ENCODE results near the gene EYA2.
"Not testable (repeated sequence)": the region's sequence is repeated elsewhere in the genome, so short reads cannot be mapped to it uniquely, and the experiment has no call there.

EYA2 gene

DNA sequence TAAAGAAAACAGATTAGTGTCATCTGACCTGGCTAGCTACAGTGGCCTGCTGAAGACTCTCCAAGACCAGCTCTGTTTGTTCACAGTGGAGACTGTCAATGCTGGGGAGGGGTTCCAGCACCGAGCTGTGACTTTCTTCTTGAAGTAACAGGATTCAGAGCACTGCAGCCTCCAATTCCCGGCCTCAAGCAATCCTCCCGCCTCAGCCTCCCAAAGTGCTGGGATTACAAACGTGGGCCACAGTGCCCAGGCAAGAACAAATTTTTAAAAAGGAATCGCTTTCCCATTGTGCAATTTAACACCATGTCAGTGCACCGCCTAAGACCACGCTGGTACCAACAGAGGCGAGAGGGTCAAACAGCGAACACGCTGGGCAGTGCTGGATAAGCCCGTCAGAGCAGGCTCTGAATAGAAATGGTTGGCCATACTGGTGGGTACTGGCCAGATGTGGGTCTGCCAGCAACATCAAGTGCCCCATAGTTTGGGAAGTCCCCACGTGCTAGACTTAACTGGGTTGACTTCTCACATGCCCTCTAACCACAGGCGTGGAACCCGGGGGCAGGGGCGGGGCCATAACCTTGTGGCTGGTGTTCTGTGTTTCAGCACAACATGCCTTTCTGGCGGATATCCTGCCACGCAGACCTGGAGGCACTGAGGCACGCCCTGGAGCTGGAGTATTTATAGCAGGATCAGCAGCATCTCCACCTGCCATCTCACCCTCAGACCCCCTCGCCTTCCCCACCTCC is 293.0 kb downstream of the EYA2 start:
- in situ Hi-C loops (cut with HindIII; ENCODE audit: low sequenced_read_pairs) = no loop called here

DNA sequence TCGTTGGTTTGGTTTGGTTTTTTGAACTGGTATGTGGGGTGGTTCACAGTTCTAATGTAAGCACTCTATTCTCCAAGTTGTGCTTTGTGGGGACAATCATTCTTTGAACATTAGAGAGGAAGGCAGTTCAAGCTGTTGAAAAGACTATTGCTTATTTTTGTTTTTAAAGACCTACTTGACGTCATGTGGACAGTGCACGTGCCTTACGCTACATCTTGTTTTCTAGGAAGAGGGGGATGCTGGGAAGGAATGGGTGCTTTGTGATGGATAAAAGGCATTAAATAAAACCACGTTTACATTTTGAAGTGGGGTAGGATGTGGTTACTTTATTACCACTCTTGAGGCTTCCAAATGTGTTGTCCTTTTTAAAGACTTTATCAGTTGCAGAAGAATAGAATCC is 293.9 kb downstream of the EYA2 start:
- in situ Hi-C loops (cut with HindIII; ENCODE audit: low sequenced_read_pairs) = no loop called here

DNA sequence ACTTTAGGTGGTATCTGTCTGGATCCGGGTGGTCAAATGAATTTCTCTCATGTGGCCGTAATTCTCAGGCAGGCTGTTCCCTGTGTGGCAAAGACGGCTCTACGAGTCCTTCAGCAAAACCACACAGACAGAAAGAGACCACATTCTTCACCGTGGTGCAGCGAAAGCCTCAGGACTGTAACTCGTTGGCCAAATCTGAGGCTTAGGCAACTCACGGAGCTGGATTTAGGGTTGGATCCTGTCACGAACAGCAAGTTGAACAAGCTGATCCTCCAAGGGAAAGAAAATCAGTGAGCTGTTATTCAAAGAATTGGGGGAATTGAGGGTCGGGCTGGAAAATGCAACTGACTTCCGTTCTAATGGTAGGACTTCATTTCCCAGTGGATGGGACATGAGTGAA is 294.4 kb downstream of the EYA2 start:
- in situ Hi-C loops (cut with HindIII; ENCODE audit: low sequenced_read_pairs) = no loop called here

DNA sequence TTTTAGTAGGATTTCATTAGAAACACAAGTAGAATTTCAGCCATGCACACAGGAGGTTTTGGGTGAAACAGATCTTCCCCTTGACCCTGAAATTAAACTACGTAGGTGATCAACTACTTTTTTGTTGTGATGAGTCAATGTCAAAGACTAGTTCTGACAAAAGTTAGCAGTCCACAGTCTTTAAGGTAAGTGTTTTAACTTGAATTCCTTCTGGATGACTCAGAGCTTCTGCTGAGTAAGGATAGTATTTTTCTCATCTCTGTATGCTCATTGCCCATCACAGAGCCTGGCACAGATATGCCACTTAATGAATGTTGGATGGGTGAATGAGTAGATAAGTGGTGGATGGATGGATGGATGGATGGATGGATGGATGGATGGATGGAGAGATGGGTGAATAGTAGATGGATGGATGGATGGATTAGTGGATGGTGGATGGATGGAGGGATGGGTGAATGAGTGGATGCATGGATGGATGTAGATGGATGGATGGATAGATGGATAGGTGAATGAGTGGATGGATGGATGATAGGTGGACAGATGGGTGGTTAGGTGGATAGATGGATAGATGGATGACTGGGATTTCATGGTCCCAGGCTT is 296.5 kb downstream of the EYA2 start:
- in situ Hi-C loops (cut with HindIII; ENCODE audit: low sequenced_read_pairs) = no loop called here

DNA sequence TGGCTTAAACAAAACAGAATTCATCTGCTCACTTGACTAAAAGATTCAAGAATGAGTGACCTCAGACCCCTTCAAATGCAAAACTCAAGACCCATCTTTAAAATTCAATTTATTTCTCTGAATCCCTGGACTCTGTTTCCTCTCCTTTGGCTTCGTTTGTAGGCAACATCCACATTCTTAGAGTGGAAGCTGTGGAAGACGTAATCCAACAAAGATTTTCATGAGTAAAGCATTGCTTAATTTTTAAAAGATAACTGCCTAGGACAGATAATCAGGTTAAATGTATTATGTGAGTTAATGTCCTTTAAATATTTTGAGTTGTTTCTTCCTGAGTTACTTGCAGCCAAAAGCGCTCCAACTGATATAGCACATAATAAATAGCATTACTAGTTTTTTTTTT is 297.3 kb downstream of the EYA2 start:
- in situ Hi-C loops (cut with HindIII; ENCODE audit: low sequenced_read_pairs) = no loop called here

DNA sequence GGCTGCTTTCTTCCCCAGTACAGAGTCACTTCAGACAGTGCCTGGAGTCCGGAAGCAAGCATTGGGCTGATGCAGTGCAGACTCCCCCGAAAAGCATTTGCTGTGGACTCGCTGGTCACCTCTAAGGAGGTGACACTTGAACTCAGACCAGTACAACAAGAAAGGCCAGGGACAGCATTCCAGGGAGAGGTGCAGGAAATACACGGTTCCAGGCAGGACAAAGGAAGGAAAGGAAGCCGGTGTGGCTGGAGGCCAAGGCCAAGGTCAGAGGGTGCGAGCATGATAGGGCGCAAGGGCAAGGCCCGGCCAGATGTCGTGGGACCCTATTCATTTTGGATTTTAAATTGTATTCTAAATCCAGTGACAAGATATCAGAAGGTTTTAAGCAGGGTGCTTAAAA is 300.9 kb downstream of the EYA2 start:
- in situ Hi-C loops (cut with HindIII; ENCODE audit: low sequenced_read_pairs) = no loop called here

DNA sequence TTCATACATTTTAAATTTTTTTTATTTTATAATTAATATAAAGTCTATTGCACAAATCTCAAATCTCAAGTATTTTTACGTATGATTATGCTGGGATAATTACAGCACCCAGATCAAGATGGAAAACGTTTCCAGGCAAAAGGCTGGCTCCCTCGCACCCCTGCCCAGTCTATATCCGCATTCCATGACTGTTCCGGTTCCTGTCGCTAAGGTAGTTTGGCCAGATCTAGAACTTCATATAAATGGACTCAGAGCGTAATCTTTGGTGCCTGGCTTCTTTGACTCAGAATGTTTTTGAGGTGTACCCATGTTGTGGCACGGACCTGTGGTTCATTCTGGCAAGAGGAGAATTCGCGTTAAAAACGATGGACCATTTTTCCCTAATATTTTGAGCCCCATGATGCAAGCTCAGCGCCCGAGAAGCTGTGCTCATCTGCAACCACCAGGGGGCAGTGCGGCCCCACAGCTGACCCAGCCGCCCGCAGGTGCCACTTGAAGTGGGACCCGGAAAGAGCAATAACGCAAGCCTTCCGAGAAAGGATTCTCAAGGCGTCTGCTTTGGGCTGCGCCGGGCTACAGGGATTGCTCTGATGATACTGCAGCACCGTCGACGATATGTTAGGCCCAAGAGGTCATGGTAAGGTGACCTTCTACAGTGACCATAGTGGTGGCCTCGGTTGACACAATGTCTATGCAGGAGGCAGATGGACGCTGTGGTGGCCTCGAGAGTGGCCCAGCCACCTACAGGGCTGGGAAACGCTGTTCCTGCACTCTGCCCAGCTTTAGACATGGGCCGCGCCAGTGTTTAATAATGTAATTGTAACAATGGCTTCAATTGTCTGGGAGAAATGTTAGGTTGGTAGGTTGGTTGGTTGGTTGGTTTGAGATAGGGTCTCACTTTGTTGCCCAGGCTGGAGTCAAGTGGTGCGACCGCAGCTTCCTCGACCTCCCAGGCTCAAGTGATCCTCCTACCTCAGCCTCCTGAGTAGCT is 301.7 kb downstream of the EYA2 start:
- in situ Hi-C loops (cut with HindIII; ENCODE audit: low sequenced_read_pairs) = no loop called here

DNA sequence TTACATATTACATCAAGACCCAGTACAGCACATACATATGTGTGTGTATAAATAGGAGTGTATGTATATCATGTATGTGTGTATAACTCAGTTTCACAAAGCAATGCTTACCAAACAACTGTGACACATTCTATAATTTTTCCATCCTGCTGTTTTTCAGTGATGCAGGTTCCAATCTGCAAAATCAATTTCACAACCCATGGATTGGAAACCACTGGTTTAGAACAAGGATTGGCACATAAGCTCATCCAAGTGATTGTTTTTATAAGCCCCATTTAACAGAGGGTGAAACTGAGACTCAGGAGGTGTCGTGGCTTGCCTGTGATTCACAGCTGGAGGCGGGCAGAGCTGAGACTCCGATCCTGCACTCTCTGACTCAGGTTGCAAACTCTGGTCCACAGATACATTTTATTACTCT is 303.6 kb downstream of the EYA2 start:
- in situ Hi-C loops (cut with HindIII; ENCODE audit: low sequenced_read_pairs) = no loop called here

DNA sequence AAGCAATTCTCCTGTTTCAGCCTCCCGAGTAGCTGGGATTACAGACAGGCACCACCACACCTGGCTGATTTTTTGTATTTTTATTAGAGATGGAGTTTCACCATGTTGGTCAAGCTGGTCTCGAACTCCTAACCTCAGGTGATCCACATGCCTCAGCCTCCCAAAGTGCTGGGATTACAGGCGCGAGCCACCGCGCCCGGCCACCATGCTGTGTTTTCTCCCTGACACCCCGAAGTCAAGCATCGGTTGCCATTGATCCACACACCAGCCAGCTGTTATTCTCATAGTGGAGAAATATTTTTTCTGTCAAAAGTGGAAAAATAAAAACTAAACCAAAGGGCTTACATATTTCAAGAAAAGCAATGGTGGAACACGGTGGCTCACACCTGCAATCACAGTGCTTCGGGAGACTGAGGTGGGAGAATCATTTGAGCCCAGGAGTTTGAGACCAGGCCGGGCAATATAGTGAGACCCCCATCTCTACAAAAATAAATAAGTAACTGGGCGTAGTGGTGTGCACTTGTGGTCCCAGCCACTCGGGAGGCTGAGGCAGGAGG is 304.4 kb downstream of the EYA2 start:
- in situ Hi-C loops (cut with HindIII; ENCODE audit: low sequenced_read_pairs) = no loop called here

DNA sequence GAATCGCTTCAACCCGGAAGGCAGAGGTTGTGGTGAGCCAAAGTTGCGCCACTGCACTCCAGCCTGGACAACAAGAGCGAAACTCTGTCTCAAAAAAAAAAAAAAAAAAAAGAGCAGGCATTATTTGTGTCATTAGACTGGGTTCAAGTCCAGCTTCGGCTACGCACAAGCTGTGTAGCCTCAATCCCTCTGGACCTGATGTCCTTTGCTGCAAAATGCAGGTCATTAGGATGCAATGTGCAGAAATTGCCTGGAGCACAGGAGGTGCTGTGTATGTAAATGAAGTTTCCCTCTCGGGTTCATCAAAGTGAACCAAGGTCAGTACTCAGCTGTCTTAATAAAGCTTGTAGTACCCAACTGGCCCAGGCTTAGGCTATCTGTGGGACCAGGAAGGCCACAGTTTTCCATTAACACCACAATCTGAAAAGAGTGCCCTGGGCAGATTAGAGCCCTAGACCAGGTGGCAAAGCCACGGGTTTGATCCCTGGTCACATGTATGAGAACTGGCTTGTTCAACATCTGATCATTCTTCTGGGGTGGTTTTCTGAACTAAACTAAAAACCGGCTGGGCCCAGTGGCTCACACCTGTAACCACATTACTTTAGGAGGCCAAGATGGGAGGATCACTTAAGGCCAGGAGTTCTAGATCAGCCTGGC is 306.6 kb downstream of the EYA2 start:
- in situ Hi-C loops (cut with HindIII; ENCODE audit: low sequenced_read_pairs) = no loop called here

DNA sequence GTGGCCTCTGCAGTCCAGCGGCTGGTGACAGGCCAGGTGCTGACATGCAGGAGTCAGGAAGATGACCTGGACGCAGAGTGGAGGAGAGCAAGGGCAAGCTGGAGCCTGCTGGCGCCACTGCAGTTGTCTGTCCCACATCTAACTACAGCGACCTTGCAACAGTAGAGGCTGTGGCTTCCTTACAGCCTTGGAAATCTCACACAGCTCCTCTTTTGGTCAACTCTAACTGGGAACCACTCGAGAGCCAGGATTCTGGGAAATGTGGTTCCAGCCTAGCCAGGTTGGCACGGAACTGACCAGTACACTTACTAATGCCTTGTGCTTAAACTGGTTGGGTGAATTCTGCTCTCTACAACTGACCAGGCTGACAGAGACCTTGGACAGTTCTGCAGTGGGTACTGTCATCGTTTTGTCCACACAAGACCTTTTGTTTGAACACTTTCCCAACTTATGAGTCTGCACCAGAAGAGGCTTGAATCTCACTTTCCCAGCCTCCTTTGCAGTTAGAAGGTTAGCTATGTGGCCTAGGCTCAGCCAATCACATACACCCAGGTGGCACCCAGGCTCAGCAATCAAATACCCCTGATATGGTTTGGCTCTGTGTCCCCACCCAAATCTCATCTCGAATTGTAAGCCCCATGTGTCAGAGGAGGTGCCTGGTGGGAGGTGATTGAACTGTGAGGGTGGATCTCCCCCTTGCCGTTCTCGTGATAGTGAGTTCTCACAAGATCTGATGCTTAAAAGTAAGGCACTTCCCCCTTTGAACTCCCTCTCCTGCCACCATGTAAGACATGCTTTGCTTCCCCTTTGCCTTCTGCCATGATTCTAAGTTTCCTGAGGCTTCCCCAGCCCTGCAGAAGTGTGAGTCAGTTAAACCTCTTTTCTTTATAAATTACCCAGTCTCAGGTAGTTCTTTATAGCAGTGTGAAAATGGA is 308.4 kb downstream of the EYA2 start:
- in situ Hi-C loops (cut with HindIII; ENCODE audit: low sequenced_read_pairs) = no loop called here

DNA sequence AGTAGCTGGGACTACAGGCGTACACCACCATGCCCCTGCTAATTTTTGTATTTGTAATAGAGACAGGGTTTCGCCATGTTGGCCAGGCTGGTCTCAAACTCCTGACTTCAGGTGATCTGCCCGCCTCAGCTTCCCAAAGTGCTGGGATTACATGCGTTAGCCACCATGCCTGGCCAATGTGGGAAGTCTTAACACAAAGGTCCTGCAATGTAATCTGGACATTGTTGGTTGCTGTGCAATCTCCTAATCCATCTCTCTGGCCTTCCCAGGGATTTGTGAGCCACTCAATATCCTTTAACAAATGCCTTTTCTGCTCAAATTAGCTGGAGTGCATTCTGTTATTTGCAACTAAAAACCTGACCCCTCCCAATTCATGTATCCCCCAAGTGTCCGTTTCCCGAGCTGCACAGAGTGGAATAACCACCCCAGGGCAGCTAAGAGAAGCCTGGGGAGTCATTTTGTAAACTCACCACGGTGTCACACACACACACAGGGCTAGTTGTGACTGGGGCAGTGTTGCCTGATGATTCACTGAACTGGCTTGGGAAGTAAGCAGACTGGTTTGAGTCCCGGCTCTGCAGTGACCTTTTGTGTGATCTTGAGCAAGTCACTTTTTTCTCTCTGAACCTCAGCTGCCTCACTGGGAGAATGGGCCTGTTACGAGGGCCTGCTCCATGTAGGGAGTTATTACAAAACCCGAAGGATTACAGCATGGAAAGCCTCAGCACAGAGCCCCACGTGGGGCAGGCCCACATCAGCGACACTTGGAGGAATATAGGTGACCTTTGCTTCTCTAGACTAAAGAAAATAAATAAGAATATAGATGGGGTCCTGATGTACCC is 309.6 kb downstream of the EYA2 start:
- in situ Hi-C loops (cut with HindIII; ENCODE audit: low sequenced_read_pairs) = no loop called here

DNA sequence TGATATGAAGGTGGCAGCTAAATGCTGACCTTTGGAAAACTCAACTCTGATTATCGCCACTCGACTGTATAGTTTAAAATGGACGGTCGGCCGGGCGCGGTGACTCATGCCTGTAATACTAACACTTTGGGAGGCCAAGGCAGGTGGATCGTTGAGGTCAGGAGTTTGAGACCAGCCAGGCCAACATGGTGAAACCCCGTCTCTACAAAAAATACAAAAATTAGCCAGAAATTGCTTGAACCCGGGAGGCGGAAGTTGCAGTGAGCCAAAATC is 310.1 kb downstream of the EYA2 start:
- in situ Hi-C loops (cut with HindIII; ENCODE audit: low sequenced_read_pairs) = not testable (repeated sequence)

DNA sequence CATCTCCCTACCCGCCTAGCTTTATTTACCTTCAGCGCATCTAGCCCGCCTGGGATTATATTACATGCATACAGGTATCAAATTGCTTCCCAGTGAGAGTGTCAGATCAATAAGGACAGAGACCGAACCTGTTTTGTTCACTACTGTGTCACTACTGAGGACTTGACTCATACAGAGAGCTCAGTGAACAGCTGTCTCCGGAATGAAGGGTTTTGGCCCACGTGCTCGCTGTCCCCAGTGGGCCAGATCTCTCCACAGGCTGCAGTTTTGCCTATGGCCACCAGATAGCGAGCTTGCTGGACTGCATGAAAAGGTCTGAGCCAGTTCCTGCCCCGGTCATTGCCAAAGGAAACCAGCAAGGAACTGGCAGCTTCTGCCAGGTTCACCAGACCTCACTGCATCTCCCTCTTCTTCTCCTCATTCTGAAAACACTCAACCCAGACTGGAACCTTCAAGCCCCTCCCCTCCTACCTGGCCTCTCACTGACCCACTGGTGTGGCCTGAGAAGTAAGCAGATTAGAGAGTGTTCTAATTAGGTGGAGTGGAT is 311.0 kb downstream of the EYA2 start:
- in situ Hi-C loops (cut with HindIII; ENCODE audit: low sequenced_read_pairs) = no loop called here

DNA sequence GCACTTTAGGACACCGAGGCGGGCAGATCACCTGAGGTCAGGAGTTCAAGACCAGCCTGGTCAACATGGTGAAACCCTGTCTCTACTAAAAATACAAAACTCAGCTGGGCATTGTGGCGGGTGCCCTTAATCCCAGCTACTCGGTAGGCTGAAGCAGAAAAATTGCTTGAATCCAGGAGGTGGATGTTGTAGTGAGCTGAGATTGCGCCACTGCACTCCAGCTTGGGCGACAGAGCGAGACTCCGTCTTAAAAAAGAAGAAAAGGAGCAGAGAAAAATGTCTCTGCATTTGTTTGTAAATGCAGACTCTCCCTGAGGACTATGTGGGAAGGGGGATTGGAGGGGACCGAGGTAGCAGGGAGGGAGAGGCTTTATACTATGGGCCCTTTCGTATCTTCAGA is 311.9 kb downstream of the EYA2 start:
- in situ Hi-C loops (cut with HindIII; ENCODE audit: low sequenced_read_pairs) = not testable (repeated sequence)

DNA sequence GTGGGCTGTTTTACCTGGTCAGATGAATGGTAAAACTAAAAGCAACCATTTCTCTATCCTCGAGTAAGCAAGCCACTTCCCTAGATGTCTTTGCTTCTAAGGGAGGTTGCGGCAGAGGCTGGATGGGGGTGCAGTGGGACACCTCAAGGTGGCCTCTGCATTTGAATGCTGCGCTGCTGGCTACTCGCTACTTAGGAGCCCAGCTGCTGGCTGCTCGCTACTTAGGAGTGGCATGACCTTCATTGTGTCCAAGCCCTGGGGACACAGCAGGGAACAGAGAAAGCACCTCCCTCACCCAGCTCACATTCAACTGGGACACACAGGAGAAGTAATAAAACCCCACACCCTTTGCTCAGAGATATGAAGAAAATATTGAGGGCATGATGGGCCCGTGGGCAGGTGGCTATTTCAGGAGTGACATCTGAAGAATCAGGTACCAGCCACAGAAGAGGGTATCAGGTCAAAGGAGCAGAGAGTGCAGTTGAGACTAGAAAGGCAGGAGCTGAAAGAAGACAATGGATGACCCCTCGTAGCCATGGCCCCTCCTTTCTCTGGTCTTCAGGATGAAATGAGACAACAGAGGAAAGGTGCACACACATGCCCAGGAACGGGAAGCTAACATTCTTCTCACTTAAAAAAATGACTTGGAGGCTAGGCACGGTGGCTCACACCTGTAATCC is 312.5 kb downstream of the EYA2 start:
- in situ Hi-C loops (cut with HindIII; ENCODE audit: low sequenced_read_pairs) = no loop called here

DNA sequence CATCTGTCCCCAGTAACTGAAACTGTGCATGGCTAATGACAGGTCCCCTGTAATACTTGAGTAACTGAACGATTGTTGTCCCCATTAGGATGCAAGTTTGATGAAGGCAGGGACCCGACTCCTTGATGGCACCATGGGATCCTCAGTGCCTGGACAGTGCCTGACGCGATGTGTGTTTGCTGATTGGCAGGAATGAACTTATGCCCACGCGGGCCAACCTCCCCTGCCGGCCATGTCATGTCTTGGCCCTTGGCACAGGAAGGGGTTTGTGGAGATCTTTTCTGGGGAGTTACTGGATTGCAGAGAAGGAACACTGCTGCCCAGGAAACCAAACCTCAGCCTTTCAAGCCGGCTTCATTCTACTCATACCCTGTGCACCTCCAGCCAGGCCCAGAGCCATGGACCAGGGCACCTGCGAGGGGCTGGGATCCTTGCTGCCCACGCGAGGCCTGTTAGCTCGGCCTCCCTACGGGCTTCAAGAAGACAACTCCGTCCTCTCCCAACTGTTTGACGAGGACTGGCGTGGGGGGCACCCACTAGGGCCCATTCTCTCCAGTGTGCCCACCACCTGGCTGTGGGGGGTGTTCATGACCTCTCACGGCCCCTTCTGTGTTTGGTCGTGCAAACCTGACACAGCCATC is 314.0 kb downstream of the EYA2 start:
- in situ Hi-C loops (cut with HindIII; ENCODE audit: low sequenced_read_pairs) = no loop called here

DNA sequence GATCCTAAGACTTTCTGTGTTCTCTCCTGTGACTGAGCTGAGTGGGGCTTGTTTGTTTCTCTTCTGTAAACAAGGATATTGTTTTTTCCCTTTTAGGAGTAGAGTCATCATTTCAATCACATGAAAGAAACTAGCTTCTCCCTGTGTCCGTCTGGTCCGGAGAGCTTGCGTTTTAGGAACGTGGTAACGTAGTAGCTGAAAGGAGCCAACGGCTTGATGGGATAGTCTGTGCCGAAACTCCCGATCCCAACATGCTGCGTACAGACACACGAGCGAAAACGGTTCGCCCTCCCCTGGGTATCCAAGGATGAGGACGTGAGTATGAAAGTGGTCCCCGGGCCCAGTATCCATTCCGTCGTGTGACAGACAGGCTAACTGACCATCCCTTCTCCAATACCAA is 315.3 kb downstream of the EYA2 start:
- in situ Hi-C loops (cut with HindIII; ENCODE audit: low sequenced_read_pairs) = no loop called here
